DND-41 (cell line): Measurements from ENCODE around the gene SEMA5B.

Experiments
- ATAC-seq: fragments of 200-7000 bp; cut with Tn5 transposase; 3 replicates; pipeline ENCODE4 v1.9.1; 2021; ENCODE audit warnings: low read depth; ENCODE audit not compliant: insufficient read depth
- DNase-seq: peaks from one replicate; pipeline ENCODE4 v3.0.0-alpha.2; 2020
- H2AFZ ChIP-seq: 2 replicates; pipeline ENCODE4 v1.6.0; 2012; ENCODE audit warnings: low read depth, low read length
- H3K27ac ChIP-seq: 2 replicates; pipeline ENCODE4 v1.5.1; 2012; ENCODE audit warnings: low read length, inconsistent platforms
- H3K27me3 ChIP-seq: fragments of 200-600 bp; sonication (generic); 2 replicates; pipeline ENCODE4 v1.6.0; 2012; ENCODE audit warnings: low read length, mild to moderate bottlenecking, inconsistent platforms; ENCODE audit not compliant: insufficient read depth, poor library complexity
- H3K36me3 ChIP-seq: 2 replicates; pipeline ENCODE4 v1.5.1; 2012; ENCODE audit warnings: low read length, inconsistent platforms; ENCODE audit not compliant: insufficient read depth
- H3K4me1 ChIP-seq: 2 replicates; pipeline ENCODE4 v1.5.1; 2012; ENCODE audit warnings: mild to moderate bottlenecking, low read length; ENCODE audit not compliant: insufficient read depth
- H3K4me2 ChIP-seq: 2 replicates; pipeline ENCODE4 v1.6.0; 2012; ENCODE audit warnings: mild to moderate bottlenecking, moderate library complexity, low read length, inconsistent platforms; ENCODE audit not compliant: insufficient read depth
- H3K4me3 ChIP-seq, 2 experiments: fragments of 200-600 bp in 1 of 2; shearing (Covaris generic) in 1 of 2; 2 replicates each; pipeline ENCODE4 v1.5.1; 2012 to 2016; ENCODE audit warnings: inconsistent platforms in 2 of 2, low read length in 2 of 2, mild to moderate bottlenecking in 2 of 2, low read depth in 1 of 2, moderate library complexity in 1 of 2
- H3K79me2 ChIP-seq: 2 replicates; pipeline ENCODE4 v1.6.0; 2012; ENCODE audit warnings: low read length, inconsistent platforms; ENCODE audit not compliant: insufficient read depth
- H3K9ac ChIP-seq: 2 replicates; pipeline ENCODE4 v1.6.0; 2012; ENCODE audit warnings: low read depth, mild to moderate bottlenecking, inconsistent platforms, low read length, moderate library complexity
- H3K9me3 ChIP-seq: 2 replicates; pipeline ENCODE4 v1.5.1; 2012; ENCODE audit warnings: low read length, moderate library complexity, mild to moderate bottlenecking, inconsistent platforms; ENCODE audit not compliant: insufficient read depth, severe bottlenecking
- H4K20me1 ChIP-seq: 2 replicates; pipeline ENCODE4 v1.6.0; 2012; ENCODE audit warnings: low read length; ENCODE audit not compliant: insufficient read depth
- CTCF ChIP-seq: IDR thresholded peaks from 2 replicates; pipeline ENCODE4 v1.5.1; 2012; ENCODE audit warnings: borderline replicate concordance, low read length, moderate library complexity, mild to moderate bottlenecking; ENCODE audit not compliant: poor library complexity, severe bottlenecking; ENCODE audit errors: extremely low read depth
- EZH2 ChIP-seq: IDR thresholded peaks from 3 replicates; pipeline ENCODE4 v1.6.1; 2012; ENCODE audit warnings: borderline replicate concordance, low read depth, mild to moderate bottlenecking, moderate library complexity, low read length, inconsistent platforms; ENCODE audit not compliant: severe bottlenecking

Gene SEMA5B

GRCh38 chr3:123053107-123053506, 25.5 kb upstream of the SEMA5B start:
- Histone ChIP-seq H3K9ac (no peak overlapping the region), H2AFZ (no peak overlapping the region), H3K27ac (no peak overlapping the region), H3K27me3 (peaks cover 13% of the 10 kb centered on the region), H3K4me1 (no peaks in the 10 kb centered on the region), H3K36me3 (no peaks in the 10 kb centered on the region), H3K4me3 (no peak overlapping the region), H3K4me2 (no peak overlapping the region), H4K20me1 (no peaks in the 10 kb centered on the region), H3K79me2 (no peaks in the 10 kb centered on the region), H3K9me3 (no peaks in the 10 kb centered on the region)
- TF ChIP-seq EZH2 (no peak), CTCF (no peak)
- ATAC-seq (no peak), DNase-seq (no peak)

- H3K27ac ChIP-seq, result no peak overlapping the region
- no peak overlapping the region for H3K4me3 ChIP-seq
- H3K9me3 ChIP-seq, result no peaks in the 10 kb centered on the region
- TF ChIP-seq CTCF (no peak), EZH2 (no peak)
- H4K20me1 ChIP-seq, result no peaks in the 10 kb centered on the region
- H3K9ac ChIP-seq, result no peak overlapping the region
- no peaks in the 10 kb centered on the region for H3K36me3 ChIP-seq
- H3K27me3 ChIP-seq, result peaks cover 13% of the 10 kb centered on the region
- DNase-seq, result no peak
- no peaks in the 10 kb centered on the region for H3K79me2 ChIP-seq
- no peak for ATAC-seq
- H3K4me1 ChIP-seq, result no peaks in the 10 kb centered on the region
- H3K4me2 ChIP-seq, result no peak overlapping the region
- no peak overlapping the region for H2AFZ ChIP-seq
These were observed 23.1 kb upstream of the SEMA5B start for GRCh38 chr3:123050666-123051065.

GRCh38 chr3:123048480-123049237, 21.1 kb upstream of the SEMA5B start:
- TF ChIP-seq CTCF (no peak), EZH2 (no peak)
- H2AFZ ChIP-seq, result no peak overlapping the region
- H3K27me3 ChIP-seq, result peaks cover 14% of the 10 kb centered on the region
- no peaks in the 10 kb centered on the region for H3K79me2 ChIP-seq
- H3K4me2 ChIP-seq, result no peak overlapping the region
- H3K9ac ChIP-seq, result no peak overlapping the region
- no peaks in the 10 kb centered on the region for H3K36me3 ChIP-seq
- H3K9me3 ChIP-seq, result no peaks in the 10 kb centered on the region
- H3K4me3 ChIP-seq, result no peak overlapping the region
- H4K20me1 ChIP-seq, result no peaks in the 10 kb centered on the region
- H3K4me1 ChIP-seq, result no peaks in the 10 kb centered on the region
- no peak for ATAC-seq
- no peak overlapping the region for H3K27ac ChIP-seq
- DNase-seq, result no peak

GRCh38 chr3:123047062-123047319, 19.4 kb upstream of the SEMA5B start:
- no peak for TF ChIP-seq EZH2
- TF ChIP-seq CTCF, result no peak
- H3K79me2 ChIP-seq, result no peaks in the 10 kb centered on the region
- no peaks in the 10 kb centered on the region for H3K9me3 ChIP-seq
- no peak overlapping the region for H2AFZ ChIP-seq
- ATAC-seq, result no peak
- H3K4me3 ChIP-seq, result no peak overlapping the region
- no peak overlapping the region for H3K9ac ChIP-seq
- no peak overlapping the region for H3K4me2 ChIP-seq
- no peak overlapping the region for H3K27ac ChIP-seq
- peaks cover 5% of the 10 kb centered on the region for H3K27me3 ChIP-seq
- H3K36me3 ChIP-seq, result no peaks in the 10 kb centered on the region
- DNase-seq, result no peak
- H3K4me1 ChIP-seq, result no peaks in the 10 kb centered on the region
- no peaks in the 10 kb centered on the region for H4K20me1 ChIP-seq
